Small intestine (tissue), 7 donors: ENCODE data around the gene JMJD1C. TPM values are rescaled to one million over a fixed set of nuclear protein-coding genes. Genes with fewer than 3 reads are reported as not detected.

Experiments
- DNase-seq, 2 donors: peaks; one replicate each; pipeline versions ENCODE4 v3.0.0 to v3.0.0-alpha.2; 2013
- FAIRE-seq: peaks from 2 replicates; lab custom pipeline; 2012; peaks lifted over from hg19 to GRCh38; lab: Jason Lieb, UNC
- H3K27ac ChIP-seq, 3 donors: one replicate each; pipeline ENCODE4 v1.5.1; 2013; ENCODE audit warnings: low read length in 2 of 3, mild to moderate bottlenecking in 2 of 3, control low read depth in 1 of 3, inconsistent platforms in 1 of 3, low read depth in 1 of 3, moderate library complexity in 1 of 3
- H3K27me3 ChIP-seq, 3 donors: one replicate each; pipeline ENCODE4 v1.6.1; 2013; ENCODE audit warnings: low read length in 3 of 3, inconsistent platforms in 1 of 3; ENCODE audit not compliant: control insufficient read depth in 3 of 3, insufficient read depth in 3 of 3
- H3K36me3 ChIP-seq, 3 donors: one replicate each; pipeline ENCODE4 v1.6.1; 2013; ENCODE audit warnings: low read length in 3 of 3, inconsistent platforms in 1 of 3, low read depth in 1 of 3, mild to moderate bottlenecking in 1 of 3, moderate library complexity in 1 of 3; ENCODE audit not compliant: control insufficient read depth in 3 of 3, insufficient read depth in 2 of 3
- H3K4me1 ChIP-seq, 3 donors: one replicate each; pipeline ENCODE4 v1.6.1; 2013; ENCODE audit warnings: low read length in 2 of 3, inconsistent platforms in 1 of 3, low read depth in 1 of 3, mild to moderate bottlenecking in 1 of 3, moderate library complexity in 1 of 3; ENCODE audit not compliant: control insufficient read depth in 3 of 3, insufficient read depth in 2 of 3
- H3K4me3 ChIP-seq, 3 donors: one replicate each; pipeline ENCODE4 v1.5.1; 2013; ENCODE audit warnings: low read length in 3 of 3, control low read depth in 1 of 3, inconsistent platforms in 1 of 3, low read depth in 1 of 3, mild to moderate bottlenecking in 1 of 3, moderate library complexity in 1 of 3
- H3K9me3 ChIP-seq, 2 donors: one replicate each; pipeline ENCODE4 v1.6.1; 2013; ENCODE audit warnings: low read depth in 1 of 2, low read length in 1 of 2; ENCODE audit not compliant: control insufficient read depth in 2 of 2, insufficient read depth in 1 of 2
- WGBS, 3 donors: extraction: QIAGEN DNeasy Blood & Tissue Kit; methylation state at CpG; one replicate each; pipeline ENCODE4 v1.1.7; 2013; 5-methylcytosine and 5-hydroxymethylcytosine counted together
- polyA plus RNA-seq, 4 donors: library from polyadenylated mRNA; stranded (reverse) in 3 of 4; unstranded in 1 of 4; fragments of 200-250 nt in 3 of 4; fragments of 120-200 nt in 1 of 4; gene quantifications; one replicate each; pipeline versions ENCODE4 v1.2.1 to v1.2.3, GENCODE V29; 2013
- donor health status: healthy with polysubstance abuse.
- donor health status: control.
- donor health status: control.
- donor health status: Bipolar disorder and iron deficiency.
- donor health status: healthy.

The JMJD1C gene
- polyA plus RNA-seq, 4 donors: 22.4 to 108 (median 39.1) TPM

DNA sequence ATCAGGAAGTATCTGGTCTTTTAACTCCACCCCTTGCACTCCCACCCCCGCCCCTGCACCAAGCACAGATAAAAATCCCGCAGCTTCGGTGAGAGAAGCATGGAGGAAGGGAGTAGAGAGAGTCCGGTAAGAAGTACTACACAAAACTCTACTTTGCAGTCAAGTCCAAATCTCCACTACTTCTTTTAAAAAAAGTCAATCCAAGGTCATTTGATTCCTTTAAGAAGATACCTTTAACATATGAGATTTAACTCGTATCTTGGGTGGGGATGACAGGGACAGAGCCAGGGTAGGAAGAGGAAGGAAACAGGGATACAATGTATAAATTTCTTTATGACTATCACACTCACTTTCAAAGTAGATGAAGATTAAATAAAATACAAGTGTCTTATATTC, 200.6 kb downstream of the JMJD1C start:
- DNase-seq (peak; percentile 71 to 76), FAIRE-seq (no peak)
- H3K36me3 ChIP-seq: peaks cover 0 to 11% (median 0%) of the 10 kb centered on the region in 3 donors
- no peaks in the 10 kb centered on the region for H3K9me3 ChIP-seq
- 0% methylated on average over 5 of the region's 5 CpGs for WGBS, 3 donors
- no peaks in the 10 kb centered on the region for H3K27me3 ChIP-seq
- peak overlapping the region; percentile 41 to 52 (median 51) for H3K4me3 ChIP-seq
- peak overlapping the region; percentile 66 to 88 (median 68) for H3K27ac ChIP-seq
- H3K4me1 ChIP-seq: peaks cover 6 to 8% (median 6%) of the 10 kb centered on the region in 3 donors

DNA sequence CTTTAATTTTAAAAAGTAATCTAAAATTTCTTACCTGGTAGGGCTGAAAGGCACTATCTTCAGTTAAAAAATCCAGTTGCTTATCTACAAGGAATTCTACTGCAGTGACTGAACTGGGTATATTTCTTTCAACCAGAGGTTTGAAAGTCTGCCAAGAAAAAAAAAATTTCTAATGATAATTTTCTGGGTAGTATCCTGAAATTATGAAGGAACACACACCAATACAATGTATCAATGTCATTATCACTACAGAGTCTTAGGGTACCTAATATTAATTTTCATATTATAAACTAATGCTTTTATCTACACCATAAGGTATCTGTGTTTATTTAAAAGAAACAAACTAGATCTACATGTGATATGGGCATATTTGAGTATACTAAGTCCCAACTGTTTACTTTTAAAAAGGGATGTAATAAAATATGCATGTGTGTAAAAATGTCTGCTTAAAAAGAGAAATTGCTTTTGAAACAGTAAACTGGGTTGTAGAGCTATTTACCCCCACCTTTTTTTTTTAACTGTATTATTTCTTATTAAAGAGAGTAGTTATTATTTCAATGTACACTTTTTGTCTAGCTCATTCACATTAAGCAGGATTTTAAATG, 201.1 kb downstream of the JMJD1C start:
- H3K27ac ChIP-seq: peak overlapping the region in 1 of 3 donors; percentile 88
- peaks cover 0 to 11% (median 0%) of the 10 kb centered on the region in 3 donors for H3K36me3 ChIP-seq
- no peaks in the 10 kb centered on the region for H3K27me3 ChIP-seq
- peak overlapping the region; percentile 41 to 52 (median 51) for H3K4me3 ChIP-seq
- H3K9me3 ChIP-seq: no peaks in the 10 kb centered on the region
- H3K4me1 ChIP-seq: peaks cover 6 to 12% (median 6%) of the 10 kb centered on the region in 3 donors
- FAIRE-seq (no peak), DNase-seq (no peak)

- H3K4me3 ChIP-seq: no peak overlapping the region
- DNase-seq: no peak
- H3K36me3 ChIP-seq: peaks cover 0 to 11% (median 0%) of the 10 kb centered on the region in 3 donors
- H3K9me3 ChIP-seq: no peaks in the 10 kb centered on the region
- H3K4me1 ChIP-seq: peaks cover 8 to 18% (median 18%) of the 10 kb centered on the region in 3 donors
- no peaks in the 10 kb centered on the region for H3K27me3 ChIP-seq
- FAIRE-seq: no peak
- H3K27ac ChIP-seq: no peak overlapping the region
- 60 to 75% (median 70%) methylated on average over 5 of the region's 5 CpGs for WGBS, 3 donors
These were observed 203.2 kb downstream of the JMJD1C start for GRCh38 chr10:63262430-63263073.

DNA sequence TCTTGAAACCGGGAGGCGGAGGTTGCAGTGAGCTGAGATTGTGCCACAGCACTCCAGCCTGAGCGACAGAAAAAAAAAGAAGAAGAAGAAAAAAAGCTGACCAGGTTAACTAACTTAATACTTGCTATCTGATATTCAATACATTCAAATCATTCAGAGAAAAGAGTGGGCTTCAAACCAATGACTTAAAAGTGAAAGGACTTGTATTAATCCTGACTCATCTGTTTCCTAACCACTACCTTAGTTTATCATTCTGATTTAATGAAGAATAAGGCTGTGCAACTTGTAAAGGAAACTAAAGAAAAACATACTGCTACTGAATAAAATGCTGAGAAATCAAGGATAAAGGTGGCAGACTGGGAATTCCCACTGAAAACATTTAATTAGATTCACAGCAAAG, 204.3 kb downstream of the JMJD1C start:
- Histone ChIP-seq H3K27ac (no peak overlapping the region), H3K4me1 (peaks cover 8 to 22% (median 18%) of the 10 kb centered on the region in 3 donors)
- WGBS, 3 donors: 83 to 87% (median 85%) methylated on average over 3 of the region's 3 CpGs

GRCh38 chr10:63260860-63261251, 204.9 kb downstream of the JMJD1C start:
- FAIRE-seq: no peak
- Histone ChIP-seq H3K4me1 (peaks cover 8 to 22% (median 18%) of the 10 kb centered on the region in 3 donors), H3K4me3 (no peak overlapping the region), H3K27ac (no peak overlapping the region), H3K36me3 (peaks cover 0 to 15% (median 0%) of the 10 kb centered on the region in 3 donors), H3K9me3 (no peaks in the 10 kb centered on the region), H3K27me3 (no peaks in the 10 kb centered on the region)
- no peak for DNase-seq
- WGBS, 3 donors: 47 to 74% (median 58%) methylated on average over 3 of the region's 3 CpGs

More for the DNA sequence above, 204.3 kb downstream of the JMJD1C start:
- Histone ChIP-seq H3K27me3 (no peaks in the 10 kb centered on the region), H3K9me3 (no peaks in the 10 kb centered on the region), H3K4me3 (no peak overlapping the region), H3K36me3 (peaks cover 0 to 15% (median 0%) of the 10 kb centered on the region in 3 donors)
- DNase-seq: no peak
- FAIRE-seq: no peak

- Histone ChIP-seq H3K27me3 (no peaks in the 10 kb centered on the region), H3K27ac (no peak overlapping the region), H3K4me1 (peaks cover 8 to 22% (median 18%) of the 10 kb centered on the region in 3 donors), H3K9me3 (no peaks in the 10 kb centered on the region), H3K36me3 (peaks cover 0 to 15% (median 0%) of the 10 kb centered on the region in 3 donors), H3K4me3 (no peak overlapping the region)
- peak in 1 of 2 donors; percentile 38 for DNase-seq
- no peak for FAIRE-seq
- WGBS, 3 donors: 78 to 85% (median 80%) methylated on average over 17 of the region's 17 CpGs
These were observed 205.5 kb downstream of the JMJD1C start for GRCh38 chr10:63260103-63260859.

DNA sequence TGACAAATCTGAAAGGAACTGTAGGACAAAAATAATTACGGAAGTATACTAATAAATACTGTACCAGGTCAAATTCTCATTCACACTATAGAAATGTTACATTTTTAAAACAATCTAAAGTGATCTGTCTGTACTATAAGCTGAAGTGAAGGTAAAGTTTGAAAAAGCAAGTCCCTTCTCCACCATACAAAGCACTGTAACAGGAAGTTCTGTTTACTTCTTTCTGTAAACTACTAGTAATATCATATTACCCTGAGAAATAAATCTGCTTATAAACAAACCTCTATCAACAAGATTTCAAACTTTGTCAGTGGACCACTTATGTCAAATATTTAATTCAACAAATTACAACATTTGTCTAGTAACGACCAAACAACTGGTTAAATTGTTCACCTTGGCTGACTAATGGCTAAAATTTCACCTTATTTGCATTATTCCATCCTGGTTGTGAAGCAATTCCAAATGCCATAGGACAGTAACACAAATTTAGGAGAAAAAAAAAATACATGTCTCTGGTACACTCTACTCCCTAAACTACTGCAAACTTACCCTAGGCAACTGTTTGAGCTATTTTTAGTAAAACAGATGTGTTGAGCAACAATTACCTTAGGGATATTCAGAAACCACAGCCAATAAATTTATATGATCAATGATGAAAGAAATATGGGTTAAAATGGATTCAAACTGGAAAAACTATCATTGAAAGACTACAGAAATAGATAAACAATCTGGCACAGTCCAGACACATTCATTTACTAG, 206.7 kb downstream of the JMJD1C start:
- FAIRE-seq: no peak

GRCh38 chr10:63257778-63258177, 208.0 kb downstream of the JMJD1C start:
- Histone ChIP-seq H3K4me1 (peaks cover 9 to 18% (median 18%) of the 10 kb centered on the region in 3 donors), H3K4me3 (no peak overlapping the region), H3K27ac (no peak overlapping the region), H3K27me3 (no peaks in the 10 kb centered on the region), H3K9me3 (no peaks in the 10 kb centered on the region), H3K36me3 (peaks cover 0 to 18% (median 0%) of the 10 kb centered on the region in 3 donors)
- no peak for DNase-seq
- 50 to 67% (median 63%) methylated on average over 2 of the region's 2 CpGs for WGBS, 3 donors
- FAIRE-seq: no peak

More for the DNA sequence above, 206.7 kb downstream of the JMJD1C start:
- Histone ChIP-seq H3K27ac (peak overlapping the region in 1 of 3 donors; percentile 31), H3K9me3 (no peaks in the 10 kb centered on the region), H3K36me3 (peaks cover 0 to 21% (median 0%) of the 10 kb centered on the region in 3 donors), H3K27me3 (no peaks in the 10 kb centered on the region), H3K4me1 (peaks cover 9 to 18% (median 18%) of the 10 kb centered on the region in 3 donors), H3K4me3 (no peak overlapping the region)
- no peak for DNase-seq
- WGBS, 3 donors: 53 to 75% (median 67%) methylated on average over 2 of the region's 2 CpGs
